H7 (cell line): Measurements from ENCODE around the gene KPNA2. TPM values are rescaled to one million over a fixed set of nuclear protein-coding genes. Genes with fewer than 3 reads are reported as not detected.
"Not testable (repeated sequence)": the region's sequence is repeated elsewhere in the genome, so short reads cannot be mapped to it uniquely, and the experiment has no call there.

ENCODE experiments used
- DNase-seq: peaks from one replicate; pipeline ENCODE4 v3.0.0; 2012
- H3K27me3 ChIP-seq: 2 replicates; pipeline ENCODE4 v1.6.0; 2011; ENCODE audit warnings: mild to moderate bottlenecking, low read length; ENCODE audit not compliant: control insufficient read depth, insufficient read depth
- H3K36me3 ChIP-seq: replicated peaks from 2 replicates; pipeline ENCODE4 v1.5.1; 2011; ENCODE audit warnings: low read length; ENCODE audit not compliant: control insufficient read depth, insufficient read depth
- H3K4me3 ChIP-seq: 2 replicates; pipeline ENCODE4 v1.5.1; 2011; ENCODE audit warnings: low read depth, mild to moderate bottlenecking, control low read depth, low read length, moderate library complexity; ENCODE audit not compliant: insufficient read depth
- total RNA-seq: library from RNA; depleted of rRNA; stranded (reverse); fragments of >200 nt; shearing (Covaris generic); gene quantifications from 2 replicates; pipeline ENCODE4 v1.2.3, GENCODE V29; 2014

Gene KPNA2
- total RNA-seq, 1 experiment from 2014 or later: 410 TPM

DNA sequence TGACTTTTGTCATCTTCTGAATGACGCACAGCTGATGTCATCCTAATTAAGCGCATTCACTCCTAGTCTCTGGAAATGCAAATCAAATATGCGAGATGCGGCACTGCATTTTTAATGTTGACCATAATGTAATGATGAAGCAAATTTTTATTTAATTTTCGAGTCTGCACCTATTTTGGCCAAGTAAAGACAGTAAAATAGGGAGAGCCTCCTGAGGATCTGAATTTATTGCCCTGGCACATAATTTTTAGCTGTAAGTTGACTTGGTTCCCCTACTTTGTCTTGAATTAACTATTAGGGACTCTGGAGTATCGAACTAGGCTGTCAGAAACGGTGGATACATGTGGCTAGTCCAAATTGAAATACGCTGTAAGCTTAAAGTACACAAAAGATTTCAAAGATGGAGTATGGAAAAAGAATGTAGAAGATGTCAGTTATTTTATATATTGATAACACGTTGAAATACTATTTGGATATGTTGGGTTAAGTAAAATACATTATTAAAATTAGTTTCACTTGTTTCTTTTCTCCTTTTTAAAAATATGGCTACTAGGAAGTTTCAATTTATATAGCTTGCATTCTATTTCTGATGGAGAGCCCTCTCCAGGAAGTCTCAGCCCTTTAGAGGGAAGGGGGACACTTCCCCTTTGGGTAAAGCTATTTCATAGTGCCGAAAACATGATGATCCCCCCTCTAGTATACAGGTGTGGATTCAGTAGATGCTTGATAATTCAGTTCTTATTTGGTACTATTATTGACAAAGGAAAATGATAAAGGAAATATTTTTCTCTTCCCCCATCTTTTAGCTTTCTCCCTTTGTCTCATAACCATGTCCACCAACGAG lies 991 bp downstream of the KPNA2 start:
- no peaks in the 10 kb centered on the region for H3K27me3 ChIP-seq

DNA sequence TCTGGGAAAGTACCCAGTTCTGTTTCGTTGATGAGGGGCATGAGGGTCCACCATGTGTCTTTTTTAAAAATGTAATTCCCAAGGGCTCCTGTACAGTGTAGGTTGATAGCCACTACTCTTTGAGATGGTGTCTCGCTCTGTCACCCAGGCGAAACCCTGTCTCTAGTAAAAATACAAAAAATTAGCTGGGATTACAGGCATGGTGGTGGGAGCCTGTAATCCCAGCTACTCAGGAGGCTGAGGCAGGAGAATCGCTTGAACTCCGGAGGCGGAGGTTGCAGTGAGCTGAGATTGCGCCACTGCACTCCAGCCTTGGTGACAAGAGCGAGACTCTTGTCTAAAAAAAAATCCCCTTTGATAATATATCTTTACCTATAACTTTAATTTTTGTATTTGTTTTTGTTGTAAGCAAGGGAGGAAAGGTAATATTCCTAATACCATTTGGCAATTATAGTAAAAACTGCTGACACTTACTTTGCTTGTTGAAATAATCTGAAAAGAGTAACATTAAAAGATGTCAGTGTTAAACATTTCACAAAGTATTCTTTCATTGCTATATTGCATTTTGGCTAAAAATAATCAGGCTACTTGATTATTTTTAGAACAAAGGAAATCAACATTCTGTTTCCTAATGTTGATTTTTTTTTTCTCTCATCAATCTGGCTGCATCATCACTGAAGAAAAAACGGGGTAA lies 11.8 kb downstream of the KPNA2 start:
- peaks cover 15% of the 10 kb centered on the region for H3K36me3 ChIP-seq
- DNase-seq: no peak
- H3K4me3 ChIP-seq: no peak overlapping the region
- H3K27me3 ChIP-seq: no peaks in the 10 kb centered on the region

More for the DNA sequence above, 991 bp downstream of the KPNA2 start:
- H3K36me3 ChIP-seq: peaks cover 28% of the 10 kb centered on the region
- H3K4me3 ChIP-seq: peak overlapping the region; percentile 100
- DNase-seq: no peak

- H3K36me3 ChIP-seq: peaks cover 12% of the 10 kb centered on the region
- not testable (repeated sequence) for DNase-seq, H3K27me3 ChIP-seq, H3K4me3 ChIP-seq
Observed at GRCh38 chr17:68047890-68048542, 12.5 kb downstream of the KPNA2 start.

GRCh38 chr17:68048996-68049395 lies 13.5 kb downstream of the KPNA2 start:
- Histone ChIP-seq H3K27me3 (no peaks in the 10 kb centered on the region), H3K36me3 (peaks cover 9% of the 10 kb centered on the region), H3K4me3 (no peak overlapping the region)
- peak; percentile 63 for DNase-seq

- not testable (repeated sequence) for DNase-seq, H3K36me3 ChIP-seq, H3K27me3 ChIP-seq, H3K4me3 ChIP-seq
Observed at GRCh38 chr17:68049812-68050437, 14.4 kb downstream of the KPNA2 start.

DNA sequence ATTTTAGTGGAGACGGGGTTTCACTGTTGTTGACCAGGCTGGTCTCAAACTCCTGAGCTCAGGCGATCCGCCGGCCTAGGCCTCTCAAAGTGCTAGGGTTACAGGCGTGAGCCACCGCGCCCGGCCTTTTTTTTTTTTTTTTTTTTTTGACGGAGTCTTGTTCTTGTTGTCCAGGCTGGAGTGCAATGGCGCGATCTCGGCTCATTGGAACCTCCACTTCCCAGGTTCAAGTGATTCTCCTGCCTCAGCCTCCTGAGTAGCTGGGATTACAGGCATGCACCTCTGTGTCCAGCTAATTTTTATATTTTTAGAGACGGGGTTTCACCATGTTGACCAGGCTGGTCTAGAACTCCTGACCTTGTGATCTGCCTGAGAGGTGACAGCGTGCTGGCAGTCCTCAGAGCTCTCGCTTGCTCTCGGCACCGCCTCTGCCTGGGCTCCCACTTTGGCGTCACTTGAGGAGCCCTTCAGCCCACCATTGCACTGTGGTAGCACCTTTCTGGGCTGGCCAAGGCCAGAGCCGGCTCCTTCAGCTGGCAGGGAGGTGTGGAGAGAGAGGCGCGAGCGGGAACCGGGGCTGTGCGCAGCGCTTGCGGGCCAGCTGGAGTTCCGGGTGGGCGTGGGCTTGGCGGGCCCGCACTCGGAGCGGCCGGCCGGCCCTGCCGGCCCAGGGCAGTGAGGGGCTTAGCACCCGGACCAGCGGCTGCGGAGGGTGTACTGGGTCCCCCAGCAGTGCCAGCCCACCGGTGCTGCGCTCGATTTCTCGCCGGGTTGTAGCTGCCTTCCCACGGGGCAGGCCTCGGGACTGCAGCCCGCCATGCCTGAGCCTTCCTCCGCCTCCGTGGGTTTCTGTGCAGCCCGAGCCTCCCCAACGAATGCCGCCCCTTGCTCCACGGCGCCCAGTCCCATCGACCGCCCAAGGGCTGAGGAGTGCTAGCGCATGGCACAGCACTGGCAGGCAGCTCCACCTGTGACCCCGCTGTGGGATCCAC lies 16.1 kb downstream of the KPNA2 start:
- not testable (repeated sequence) for H3K27me3 ChIP-seq, DNase-seq, H3K36me3 ChIP-seq, H3K4me3 ChIP-seq

GRCh38 chr17:68052810-68053209 lies 17.3 kb downstream of the KPNA2 start:
- no peak for DNase-seq
- no peak overlapping the region for H3K4me3 ChIP-seq

DNA sequence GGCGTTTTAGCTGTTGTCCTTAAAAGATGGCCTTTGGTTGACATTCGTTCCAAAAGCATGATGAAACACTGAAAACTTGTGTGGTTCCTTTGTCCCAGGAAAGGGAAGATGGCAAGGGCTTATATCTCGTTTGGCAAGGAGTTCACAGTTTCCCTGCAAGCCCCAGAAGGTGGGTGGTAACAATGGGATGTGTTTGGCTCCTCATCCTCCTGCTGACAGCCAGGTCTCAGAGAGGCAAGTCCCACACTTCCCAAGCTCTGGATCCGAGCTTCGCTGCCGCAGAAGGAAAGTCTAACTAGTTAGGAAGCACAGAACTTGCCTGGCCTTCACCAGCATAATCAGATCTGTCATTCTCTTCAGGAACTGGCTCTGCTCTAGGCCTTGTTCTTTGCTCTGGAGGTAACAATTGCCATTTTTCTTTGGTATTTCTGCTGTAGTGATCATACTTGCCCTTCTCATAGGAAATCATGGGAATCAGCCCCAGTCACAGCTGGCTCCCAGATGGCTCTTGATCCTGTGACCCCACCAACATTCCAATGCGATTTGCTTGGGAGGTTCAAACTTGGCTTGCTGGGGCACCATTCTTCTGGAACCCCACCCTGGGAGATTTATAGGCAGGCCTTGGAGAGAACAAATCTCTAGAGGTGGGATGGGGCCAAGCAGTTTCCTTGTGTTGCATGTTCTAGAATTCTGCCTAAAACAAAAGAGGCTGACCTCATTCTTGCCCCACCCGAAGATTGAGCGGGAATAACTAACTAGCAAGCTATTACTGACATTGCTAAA lies 17.9 kb downstream of the KPNA2 start:
- H3K27me3 ChIP-seq: no peaks in the 10 kb centered on the region
- H3K36me3 ChIP-seq: no peaks in the 10 kb centered on the region
- no peak for DNase-seq
- H3K4me3 ChIP-seq: no peak overlapping the region

More at GRCh38 chr17:68052810-68053209, 17.3 kb downstream of the KPNA2 start:
- Histone ChIP-seq H3K27me3 (no peaks in the 10 kb centered on the region), H3K36me3 (no peaks in the 10 kb centered on the region)

GRCh38 chr17:68054296-68054900 lies 18.9 kb downstream of the KPNA2 start:
- H3K4me3 ChIP-seq: no peak overlapping the region
- DNase-seq: no peak
- H3K27me3 ChIP-seq: no peaks in the 10 kb centered on the region
- H3K36me3 ChIP-seq: no peaks in the 10 kb centered on the region

GRCh38 chr17:68057531-68057952 lies 22.0 kb downstream of the KPNA2 start:
- no peak for DNase-seq
- no peaks in the 10 kb centered on the region for H3K36me3 ChIP-seq
- H3K4me3 ChIP-seq: no peak overlapping the region
- no peaks in the 10 kb centered on the region for H3K27me3 ChIP-seq

DNA sequence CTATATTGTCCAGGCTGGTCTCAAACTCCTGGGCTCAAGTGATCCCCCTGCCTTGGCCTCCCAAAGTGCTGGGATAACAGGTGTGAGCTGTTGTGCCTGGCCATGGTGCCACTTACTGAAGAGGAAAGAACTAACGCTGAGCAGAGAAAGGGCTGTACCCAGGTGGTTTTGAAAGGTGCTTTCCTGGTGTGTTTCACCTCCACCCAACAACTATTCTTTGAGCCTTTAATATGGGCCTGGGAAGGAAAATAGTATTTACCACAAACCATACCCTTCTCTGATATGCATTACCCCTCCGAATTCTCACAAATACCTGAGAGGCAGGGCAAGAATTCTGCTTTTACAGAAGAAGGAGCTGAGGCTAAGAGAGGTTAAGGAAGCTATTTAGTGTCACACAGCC lies 24.8 kb downstream of the KPNA2 start:
- no peak overlapping the region for H3K4me3 ChIP-seq
- no peak for DNase-seq
- H3K36me3 ChIP-seq: no peaks in the 10 kb centered on the region
- no peaks in the 10 kb centered on the region for H3K27me3 ChIP-seq

DNA sequence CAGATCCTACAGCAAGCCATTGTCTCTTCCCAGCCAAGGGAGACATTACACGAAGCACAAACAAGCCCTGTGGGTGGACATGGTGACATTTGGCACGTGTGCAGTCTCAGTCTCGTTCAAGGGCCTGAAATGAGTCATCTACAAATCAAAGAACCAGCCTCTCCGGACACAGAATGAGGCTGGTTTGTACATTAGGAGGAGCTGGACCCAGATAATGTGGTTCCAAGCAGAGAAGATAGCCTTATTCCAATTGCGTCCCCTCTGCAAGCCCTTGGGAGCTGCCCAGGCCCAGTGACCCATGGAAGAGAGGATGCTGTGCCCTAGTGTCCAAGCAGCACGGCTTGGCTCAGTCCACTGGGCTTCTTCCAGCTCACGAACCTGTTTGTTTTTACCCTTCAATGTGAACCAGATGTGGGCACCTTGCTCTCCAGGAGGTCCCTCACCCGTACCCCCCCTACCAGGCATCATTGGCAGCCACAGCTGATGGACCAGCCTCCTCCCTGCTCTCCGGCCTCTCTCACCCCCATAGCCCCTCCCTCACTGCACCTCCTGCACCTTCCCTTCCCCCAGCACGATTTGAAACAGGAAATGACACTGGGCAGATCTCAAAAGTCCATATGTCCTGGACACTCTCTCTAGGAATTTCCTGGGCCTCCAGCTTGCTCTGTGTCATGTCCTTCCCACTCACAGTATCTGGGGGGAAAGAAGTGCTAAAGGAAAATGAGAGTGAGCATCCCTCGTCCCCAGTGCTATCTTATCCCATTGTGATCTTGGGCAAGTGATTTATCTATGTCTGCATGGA lies 26.2 kb downstream of the KPNA2 start:
- no peak for DNase-seq
- Histone ChIP-seq H3K36me3 (no peaks in the 10 kb centered on the region), H3K27me3 (no peaks in the 10 kb centered on the region), H3K4me3 (no peak overlapping the region)
